ENCODE measurements around the gene TRIM49.
"Not testable (repeated sequence)": the region's sequence is repeated elsewhere in the genome, so short reads cannot be mapped to it uniquely, and the experiment has no call there.

TRIM49 gene, protein sequence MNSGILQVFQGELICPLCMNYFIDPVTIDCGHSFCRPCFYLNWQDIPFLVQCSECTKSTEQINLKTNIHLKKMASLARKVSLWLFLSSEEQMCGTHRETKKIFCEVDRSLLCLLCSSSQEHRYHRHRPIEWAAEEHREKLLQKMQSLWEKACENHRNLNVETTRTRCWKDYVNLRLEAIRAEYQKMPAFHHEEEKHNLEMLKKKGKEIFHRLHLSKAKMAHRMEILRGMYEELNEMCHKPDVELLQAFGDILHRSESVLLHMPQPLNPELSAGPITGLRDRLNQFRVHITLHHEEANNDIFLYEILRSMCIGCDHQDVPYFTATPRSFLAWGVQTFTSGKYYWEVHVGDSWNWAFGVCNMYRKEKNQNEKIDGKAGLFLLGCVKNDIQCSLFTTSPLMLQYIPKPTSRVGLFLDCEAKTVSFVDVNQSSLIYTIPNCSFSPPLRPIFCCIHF

DNA sequence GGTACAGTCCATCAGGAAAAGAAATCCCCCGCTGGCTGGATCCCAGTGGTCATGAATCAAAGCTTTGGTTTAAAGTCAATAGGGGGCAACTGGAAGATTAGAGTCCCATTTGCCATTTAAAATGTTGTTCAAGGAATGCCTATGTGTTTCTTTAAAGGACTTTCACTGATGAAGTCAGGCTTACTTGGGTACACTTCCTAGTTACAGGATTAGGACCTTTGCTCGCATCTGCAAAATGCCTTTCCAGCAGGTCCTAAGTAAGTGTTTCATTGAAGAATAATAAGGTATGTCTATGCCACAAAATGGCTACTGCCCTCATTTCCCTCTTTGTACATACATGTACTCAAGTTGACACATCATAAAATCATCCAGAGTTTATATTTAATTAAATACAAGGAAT, at the start of gene TRIM49:
Gene TRIM49, minus strand, starts transcription at position 101 of the 400 bp plus-strand sequence. CDS start 4,106 bp downstream, outside the sequence.
- in situ Hi-C loops (cut with MboI; ENCODE audit: low sequenced_read_pairs): not testable (repeated sequence)

DNA sequence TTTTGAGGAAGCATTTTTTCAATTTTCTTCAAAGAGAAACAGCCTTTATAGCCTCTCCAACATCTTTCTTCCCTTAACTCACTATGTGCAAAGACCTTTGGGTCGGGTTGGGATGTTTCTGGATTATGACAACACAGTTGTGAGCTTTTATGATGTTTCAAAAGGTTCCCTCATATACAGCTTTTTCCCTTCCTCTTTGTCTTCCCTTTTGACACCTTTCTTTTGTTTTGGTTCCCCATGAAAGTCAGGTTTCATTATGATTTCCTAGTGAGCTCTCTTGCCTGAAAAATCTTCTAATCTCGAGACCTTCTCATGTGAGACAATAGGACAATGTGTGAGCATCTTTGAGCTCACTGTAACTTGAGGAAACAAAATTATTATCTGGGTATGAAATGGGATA, 18.3 kb upstream of the TRIM49 start:
- in situ Hi-C loops (cut with MboI; ENCODE audit: low sequenced_read_pairs): not testable (repeated sequence)

DNA sequence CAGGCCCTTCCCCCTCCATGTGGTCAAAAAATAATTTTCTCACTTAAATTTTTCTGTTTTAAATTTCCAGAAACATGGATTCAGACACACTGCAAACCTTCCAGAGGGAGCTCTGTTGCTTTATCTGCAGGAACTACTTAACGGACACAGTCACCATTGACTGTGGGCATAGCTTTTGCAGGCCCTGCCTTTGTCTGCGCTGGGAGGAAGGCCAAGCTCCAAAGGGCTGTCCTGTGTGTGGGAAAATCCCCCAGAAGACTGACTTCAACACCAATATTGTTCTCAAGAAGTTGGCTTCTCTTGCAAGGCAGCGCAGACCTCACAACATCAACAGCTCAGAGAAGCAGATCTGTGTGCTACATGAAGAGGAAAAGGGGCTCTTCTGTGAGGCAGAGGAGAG, 11.6 kb upstream of the TRIM49 start:
- in situ Hi-C loops (cut with MboI; ENCODE audit: low sequenced_read_pairs): not testable (repeated sequence)

DNA sequence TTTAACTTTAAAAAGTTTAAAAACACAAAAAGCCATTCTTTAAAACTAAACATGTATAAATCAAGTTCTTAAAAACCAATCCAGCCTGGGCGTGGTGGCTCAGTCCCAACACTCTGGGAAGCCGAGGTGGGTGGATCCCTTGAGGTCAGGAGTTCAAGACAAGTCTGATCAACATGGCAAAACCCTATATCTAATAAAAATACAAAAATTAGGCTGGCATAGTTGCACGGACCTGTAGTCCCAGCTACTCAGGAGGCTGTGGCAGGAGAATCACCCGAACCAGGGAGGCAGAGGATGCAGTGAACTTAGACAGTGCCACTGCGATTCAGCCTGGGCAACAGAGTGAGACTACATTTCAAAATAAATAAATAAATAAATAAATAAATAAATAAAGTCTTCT, 5.2 kb upstream of the TRIM49 start:
- in situ Hi-C loops (cut with MboI; ENCODE audit: low sequenced_read_pairs): not testable (repeated sequence)

DNA sequence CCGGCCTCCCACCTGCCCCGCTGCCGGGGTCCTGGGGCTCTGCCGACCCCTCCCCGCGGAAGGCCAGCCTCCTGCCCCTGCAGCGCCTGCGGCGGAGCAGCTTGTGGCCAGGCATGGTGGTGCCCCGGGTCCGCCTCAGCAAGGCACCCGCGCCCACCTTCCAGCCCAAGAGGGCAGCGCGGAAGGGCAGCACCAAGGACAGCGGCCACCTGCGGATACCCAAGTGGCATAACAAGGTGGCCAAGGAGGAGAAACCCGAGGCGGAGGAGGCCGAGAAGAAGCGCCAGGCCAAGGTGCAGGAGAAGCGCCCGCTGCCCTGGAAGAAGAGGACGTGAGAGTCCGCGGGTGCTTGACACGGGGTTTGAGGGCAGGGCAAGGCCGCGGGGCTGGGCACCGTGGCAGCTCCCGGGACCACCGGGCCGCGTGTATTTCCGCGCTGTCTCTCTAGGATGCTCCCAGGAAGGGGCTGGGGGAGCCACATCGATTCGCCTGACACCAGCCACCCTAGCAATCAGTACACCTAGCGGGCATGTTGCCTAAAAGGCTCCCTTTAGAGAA, 20.8 kb downstream of the TRIM49 start:
- in situ Hi-C loops (cut with MboI; ENCODE audit: low sequenced_read_pairs): not testable (repeated sequence)

DNA sequence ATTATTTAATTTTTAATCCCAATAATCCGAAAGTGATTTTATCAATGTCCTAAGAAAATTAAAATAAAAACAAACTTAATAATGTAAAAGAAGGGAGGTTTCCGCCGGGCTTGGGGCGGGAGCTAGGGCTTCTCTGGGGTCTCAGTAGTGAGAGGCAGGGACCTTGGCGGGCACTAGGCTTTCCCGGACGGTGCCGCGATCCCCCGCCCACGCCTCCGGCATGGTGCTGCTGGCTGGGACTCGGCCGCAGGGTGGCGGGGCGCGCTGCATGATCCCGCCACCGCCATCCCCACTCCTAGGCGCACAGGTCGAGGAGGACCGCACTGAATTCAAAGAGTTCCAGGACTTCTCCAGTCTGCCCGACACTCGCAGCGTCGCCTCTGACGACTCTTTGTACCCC, 22.6 kb downstream of the TRIM49 start:
- in situ Hi-C loops (cut with MboI; ENCODE audit: low sequenced_read_pairs): not testable (repeated sequence)

DNA sequence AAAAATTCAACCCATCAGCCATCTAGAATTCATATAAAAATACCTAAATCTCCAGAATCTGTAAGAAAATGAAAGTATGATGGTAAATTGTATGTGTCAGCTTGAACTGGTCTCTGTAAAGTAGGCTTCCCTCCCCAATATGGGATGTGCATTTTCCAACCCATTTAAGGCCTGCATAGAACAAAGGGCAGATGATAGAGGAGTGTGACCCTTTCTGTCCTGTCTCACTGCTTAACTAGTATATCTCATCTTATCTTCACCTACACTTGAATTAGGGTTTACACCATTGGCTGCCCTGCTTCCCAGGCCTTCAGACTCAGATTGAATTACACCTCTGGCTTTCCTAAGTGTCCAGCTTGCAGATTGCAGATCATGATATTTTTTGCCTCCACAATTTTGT, 57.6 kb downstream of the TRIM49 start:
- in situ Hi-C loops (cut with MboI; ENCODE audit: low sequenced_read_pairs): not testable (repeated sequence)
